H1 (cell line): Measurements from ENCODE around the gene KRT7. TPM values are rescaled to one million over a fixed set of nuclear protein-coding genes. Genes with fewer than 3 reads are reported as not detected.
"Not testable (repeated sequence)": the region's sequence is repeated elsewhere in the genome, so short reads cannot be mapped to it uniquely, and the experiment has no call there.

ENCODE experiments used
- CTCF ChIA-PET: fragments of 300-600 bp; sonication (Branson Sonifier 250); formaldehyde crosslinking; loops from one replicate; lab custom pipeline; 2021; ENCODE audit not compliant: partially characterized antibody; lab: Charles Lee
- POLR2A ChIA-PET: fragments of 300-600 bp; sonication (Branson Sonifier 250); formaldehyde crosslinking; loops from one replicate; lab custom pipeline; 2021; ENCODE audit warnings: inconsistent platforms; ENCODE audit not compliant: partially characterized antibody; lab: Charles Lee
- DNase-seq, 2 experiments: peaks; one replicate each; pipeline versions ENCODE4 v3.0.0 to v3.0.0-alpha.2; 2010 to 2022; ENCODE audit warnings: low spot score in 2 of 2, low read depth in 1 of 2, mixed read lengths in 1 of 2
- FAIRE-seq: peaks from 2 replicates; lab custom pipeline; 2011; peaks lifted over from hg19 to GRCh38; lab: Jason Lieb, UNC
- H2AFZ ChIP-seq: 2 replicates; pipeline ENCODE4 v1.8.1; 2012; ENCODE audit warnings: low read length, inconsistent platforms
- H2AK5ac ChIP-seq: 2 replicates; pipeline ENCODE4 v1.6.1; 2013; ENCODE audit warnings: low read depth, low read length
- H2BK120ac ChIP-seq: replicated peaks from 2 replicates; pipeline ENCODE3; 2013; ENCODE audit warnings: low read depth, low read length, inconsistent platforms
- H2BK12ac ChIP-seq: 2 replicates; pipeline ENCODE4 v1.6.1; 2013; ENCODE audit warnings: low read depth, low read length
- H2BK15ac ChIP-seq: 2 replicates; pipeline ENCODE4 v1.6.1; 2013; ENCODE audit warnings: low read length
- H2BK20ac ChIP-seq: 2 replicates; pipeline ENCODE4 v1.6.1; 2013; ENCODE audit warnings: low read length
- H2BK5ac ChIP-seq: 2 replicates; pipeline ENCODE4 v1.6.1; 2013; ENCODE audit warnings: low read depth, low read length
- H3K14ac ChIP-seq: 2 replicates; pipeline ENCODE4 v1.6.1; 2013; ENCODE audit warnings: inconsistent platforms; ENCODE audit not compliant: insufficient read length
- H3K18ac ChIP-seq: 2 replicates; pipeline ENCODE4 v1.6.1; 2013; ENCODE audit warnings: low read length; ENCODE audit errors: extremely low read depth
- H3K23ac ChIP-seq: 2 replicates; pipeline ENCODE4 v1.6.1; 2013; ENCODE audit warnings: inconsistent platforms; ENCODE audit not compliant: insufficient read length
- H3K23me2 ChIP-seq: 2 replicates; pipeline ENCODE4 v1.6.1; 2013; ENCODE audit warnings: low read depth, low read length
- H3K27ac ChIP-seq: 2 replicates; pipeline ENCODE4 v1.6.1; 2011; ENCODE audit warnings: low read depth, low read length, inconsistent platforms
- H3K27me3 ChIP-seq, 4 experiments: replicated peaks in 1 of 4; 1 replicate in 1 of 4; 2 replicates in 3 of 4; pipeline versions ENCODE4 v1.6.1 to v1.8.1; 2011 to 2013; ENCODE audit warnings: low read length in 3 of 4, mild to moderate bottlenecking in 3 of 4, inconsistent platforms in 2 of 4, mixed read lengths in 2 of 4, moderate library complexity in 1 of 4; ENCODE audit not compliant: control insufficient read depth in 3 of 4, insufficient read depth in 3 of 4; ENCODE audit errors: extremely low read depth in 1 of 4
- H3K36me3 ChIP-seq, 4 experiments: 2 replicates each; pipeline versions ENCODE4 v1.6.1 to v1.8.1; 2011 to 2013; ENCODE audit warnings: mild to moderate bottlenecking in 4 of 4, low read length in 3 of 4, moderate library complexity in 2 of 4, control low read depth in 1 of 4, inconsistent platforms in 1 of 4; ENCODE audit not compliant: insufficient read depth in 4 of 4, control insufficient read depth in 2 of 4
- H3K4ac ChIP-seq: replicated peaks from 2 replicates; pipeline ENCODE3; 2013; ENCODE audit warnings: low read length, low read depth, mixed read lengths, inconsistent platforms; ENCODE audit not compliant: insufficient read length
- H3K4me1 ChIP-seq, 4 experiments: replicated peaks in 1 of 4; 1 replicate in 1 of 4; 2 replicates in 3 of 4; pipeline versions ENCODE4 v1.6.1 to v1.8.1; 2011 to 2013; ENCODE audit warnings: low read length in 3 of 4, inconsistent platforms in 2 of 4, mixed read lengths in 1 of 4; ENCODE audit not compliant: insufficient read depth in 4 of 4, control insufficient read depth in 3 of 4
- H3K4me2 ChIP-seq, 2 experiments: 2 replicates each; pipeline versions ENCODE4 v1.6.1 to v1.8.1; 2011 to 2013; ENCODE audit warnings: low read depth in 2 of 2, low read length in 2 of 2, control low read depth in 1 of 2, inconsistent platforms in 1 of 2, mild to moderate bottlenecking in 1 of 2; ENCODE audit not compliant: insufficient read depth in 1 of 2
- H3K4me3 ChIP-seq, 4 experiments: fragments of 200-600, 300-600 bp in 1 of 4; sonication (generic), shearing (Covaris generic), sonication (Bioruptor Twin) in 1 of 4; 2 replicates each; pipeline versions ENCODE4 v1.5.1 to v1.8.1; 2011 to 2016; ENCODE audit warnings: low read length in 4 of 4, low read depth in 3 of 4, control low read depth in 2 of 4, inconsistent platforms in 2 of 4, mild to moderate bottlenecking in 2 of 4, mixed read lengths in 1 of 4, moderate library complexity in 1 of 4; ENCODE audit not compliant: insufficient read depth in 2 of 4; ENCODE audit errors: extremely low read depth in 1 of 4
- H3K56ac ChIP-seq: replicated peaks from 2 replicates; pipeline ENCODE3; 2013; ENCODE audit warnings: low read depth, mild to moderate bottlenecking, mixed read lengths, low read length, inconsistent platforms; ENCODE audit not compliant: insufficient read length
- H3K79me1 ChIP-seq: 2 replicates; pipeline ENCODE4 v1.6.1; 2013; ENCODE audit warnings: low read depth, low read length, control low read depth
- H3K79me2 ChIP-seq, 2 experiments: 2 replicates each; pipeline versions ENCODE4 v1.6.1 to v1.8.1; 2012 to 2013; ENCODE audit warnings: low read length in 2 of 2, mild to moderate bottlenecking in 2 of 2, inconsistent platforms in 1 of 2; ENCODE audit not compliant: insufficient read depth in 2 of 2, control insufficient read depth in 1 of 2
- H3K9ac ChIP-seq, 4 experiments: replicated peaks in 1 of 4; 1 replicate in 1 of 4; 2 replicates in 3 of 4; pipeline versions ENCODE4 v1.6.1 to v1.8.1; 2011 to 2013; ENCODE audit warnings: low read depth in 3 of 4, low read length in 3 of 4, control low read depth in 2 of 4, mild to moderate bottlenecking in 2 of 4, moderate library complexity in 2 of 4, inconsistent platforms in 1 of 4; ENCODE audit errors: extremely low read depth in 1 of 4
- H3K9me3 ChIP-seq, 2 experiments: 2 replicates each; pipeline versions ENCODE4 v1.6.1 to v1.8.1; 2012 to 2013; ENCODE audit warnings: mild to moderate bottlenecking in 2 of 2, moderate library complexity in 2 of 2, control low read depth in 1 of 2, inconsistent platforms in 1 of 2, low read depth in 1 of 2, low read length in 1 of 2, mixed read lengths in 1 of 2; ENCODE audit not compliant: insufficient read depth in 2 of 2
- H4K20me1 ChIP-seq, 2 experiments: replicated peaks in 1 of 2; 2 replicates each; pipeline versions ENCODE3 to v1.8.1; 2011 to 2013; ENCODE audit warnings: inconsistent platforms in 2 of 2, low read length in 2 of 2, mild to moderate bottlenecking in 1 of 2; ENCODE audit not compliant: insufficient read depth in 2 of 2, control insufficient read depth in 1 of 2
- H4K5ac ChIP-seq: 2 replicates; pipeline ENCODE4 v1.6.1; 2013; ENCODE audit warnings: low read length, low read depth, mixed read lengths, inconsistent platforms; ENCODE audit not compliant: insufficient read length
- H4K8ac ChIP-seq: 2 replicates; pipeline ENCODE4 v1.8.0; 2013; ENCODE audit warnings: mild to moderate bottlenecking, moderate library complexity, low read length, inconsistent platforms; ENCODE audit not compliant: insufficient read depth; ENCODE audit errors: extremely low read depth
- H4K91ac ChIP-seq: replicated peaks from 2 replicates; pipeline ENCODE3; 2013; ENCODE audit warnings: low read length, mixed read lengths, inconsistent platforms; ENCODE audit not compliant: insufficient read length
- RAD21 ChIP-seq, 2 experiments: IDR thresholded peaks in 1 of 2; conservative IDR thresholded peaks in 1 of 2; 2 replicates each; pipeline ENCODE4 v1.6.1; 2011; ENCODE audit warnings: low read depth in 2 of 2, low read length in 2 of 2, improper control_type of control experiment in 1 of 2, inconsistent platforms in 1 of 2, mild to moderate bottlenecking in 1 of 2, moderate library complexity in 1 of 2
- WGBS, 2 experiments: shearing (Covaris generic) in 1 of 2; methylation state at CpG; one replicate each; pipeline versions ENCODE4 v1.1.6 to v1.1.7; 2013 to 2015; ENCODE audit warnings: low lambda C conversion rate in 2 of 2, mixed read lengths in 2 of 2, inconsistent platforms in 1 of 2, low coverage in 1 of 2, missing lambda C conversion rate in 1 of 2; ENCODE audit not compliant: insufficient replicate concordance in 2 of 2, insufficient coverage in 1 of 2, insufficient read length in 1 of 2; ENCODE audit errors: extremely low coverage in 1 of 2, missing lambda C conversion rate in 1 of 2; 5-methylcytosine and 5-hydroxymethylcytosine counted together
- polyA plus RNA-seq, 7 experiments: library from polyadenylated mRNA; depleted of rRNA in 3 of 7; stranded (reverse) in 5 of 7; unstranded in 2 of 7; fragments of >200 nt in 5 of 7; fragments of 200-250 nt in 2 of 7; gene quantifications; 1 replicate in 5 of 7; 2 replicates in 1 of 7; 4 replicates in 1 of 7; pipeline versions ENCODE4 v1.2.1 to v1.2.3, GENCODE V29; 2011 to 2013; ENCODE audit warnings: missing spikeins in 2 of 7, mixed read lengths in 2 of 7
- total RNA-seq: library from RNA; stranded (reverse); fragmentation: NEBNext Ultra II Directional; extraction: Animal tissue kit (Norgen Biotek cat#: 25700); gene quantifications from 2 replicates; pipeline ENCODE4 v1.2.1, GENCODE V29; 2021
- TF ChIP-seq, protein P1 (sequence below), 3 experiments: IDR thresholded peaks; 1 replicate in 2 of 3; 2 replicates in 1 of 3; pipeline versions ENCODE4 v1.5.1 to v1.6.1; 2011; ENCODE audit warnings: low read length in 3 of 3, mild to moderate bottlenecking in 3 of 3, inconsistent platforms in 2 of 3, low read depth in 1 of 3, moderate library complexity in 1 of 3; ENCODE audit not compliant: insufficient read depth in 1 of 3; ENCODE audit errors: control extremely low read depth in 1 of 3

Gene KRT7
- total and polyA plus RNA-seq, 2 of the 8 experiments (the other 6 are each of a cell fraction or from before 2014, with no cell fraction given), result 13.2 to 19.0 TPM

DNA sequence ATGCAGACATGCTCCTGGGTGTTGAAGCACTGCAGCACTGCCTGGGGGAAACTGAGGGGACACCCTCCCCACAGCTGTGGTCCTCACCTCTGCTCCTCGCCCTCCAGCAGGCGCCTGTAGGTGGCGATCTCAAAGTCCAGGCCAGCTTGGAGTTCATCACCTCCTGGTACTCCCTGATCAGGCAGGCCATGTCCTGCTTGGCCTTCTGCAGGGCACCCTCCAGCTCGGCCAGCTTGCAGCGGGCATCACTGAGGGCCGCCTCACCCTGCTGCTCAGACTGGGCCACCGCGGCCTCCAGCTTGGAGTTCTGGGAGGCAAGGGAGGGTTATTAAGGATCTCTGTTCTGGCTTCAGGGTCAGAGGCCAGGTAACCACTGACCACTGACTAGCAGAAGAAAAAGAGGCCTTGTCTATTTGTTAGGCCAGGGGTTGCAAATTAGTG is 19.2 kb downstream of the KRT7 start:
- not testable (repeated sequence) for H3K4ac ChIP-seq, H3K56ac ChIP-seq, H2AK5ac ChIP-seq, H3K27ac ChIP-seq, H4K20me1 ChIP-seq, H3K23ac ChIP-seq, H2BK15ac ChIP-seq, H2BK20ac ChIP-seq, H3K9ac ChIP-seq, H3K79me1 ChIP-seq, H3K23me2 ChIP-seq, H4K5ac ChIP-seq, H3K4me3 ChIP-seq, H4K8ac ChIP-seq, H3K79me2 ChIP-seq, H2BK120ac ChIP-seq, H4K91ac ChIP-seq, H3K4me2 ChIP-seq, FAIRE-seq, H3K14ac ChIP-seq, H2BK12ac ChIP-seq, H3K36me3 ChIP-seq, H2AFZ ChIP-seq, H3K18ac ChIP-seq, H2BK5ac ChIP-seq, H3K9me3 ChIP-seq
- peak in 1 of 2 experiments; percentile 33; a peak in 2 of 4 replicates for TF ChIP-seq RAD21 (IDR thresholded peaks at IDR 0.05 in 1 of 2, conservative IDR thresholded peaks at IDR 0.05 in 1 of 2; ENCODE audit: low read depth in 2 of 2, low read length in 2 of 2)
- TF ChIP-seq, protein P1, sequence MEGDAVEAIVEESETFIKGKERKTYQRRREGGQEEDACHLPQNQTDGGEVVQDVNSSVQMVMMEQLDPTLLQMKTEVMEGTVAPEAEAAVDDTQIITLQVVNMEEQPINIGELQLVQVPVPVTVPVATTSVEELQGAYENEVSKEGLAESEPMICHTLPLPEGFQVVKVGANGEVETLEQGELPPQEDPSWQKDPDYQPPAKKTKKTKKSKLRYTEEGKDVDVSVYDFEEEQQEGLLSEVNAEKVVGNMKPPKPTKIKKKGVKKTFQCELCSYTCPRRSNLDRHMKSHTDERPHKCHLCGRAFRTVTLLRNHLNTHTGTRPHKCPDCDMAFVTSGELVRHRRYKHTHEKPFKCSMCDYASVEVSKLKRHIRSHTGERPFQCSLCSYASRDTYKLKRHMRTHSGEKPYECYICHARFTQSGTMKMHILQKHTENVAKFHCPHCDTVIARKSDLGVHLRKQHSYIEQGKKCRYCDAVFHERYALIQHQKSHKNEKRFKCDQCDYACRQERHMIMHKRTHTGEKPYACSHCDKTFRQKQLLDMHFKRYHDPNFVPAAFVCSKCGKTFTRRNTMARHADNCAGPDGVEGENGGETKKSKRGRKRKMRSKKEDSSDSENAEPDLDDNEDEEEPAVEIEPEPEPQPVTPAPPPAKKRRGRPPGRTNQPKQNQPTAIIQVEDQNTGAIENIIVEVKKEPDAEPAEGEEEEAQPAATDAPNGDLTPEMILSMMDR (IDR thresholded peaks at IDR 0.05; ENCODE audit: control extremely low read depth in 1 of 3, insufficient read depth in 1 of 3, low read depth in 1 of 3, low read length in 3 of 3), result peak; percentile 58 to 68 (median 66)
- WGBS, 2 experiments, result 68% methylated on average over 8 of the region's 8 CpGs; no CpG with 5 or more reads in 1 of the 2 experiments
- peak in 1 of 2 experiments; percentile 72 for DNase-seq
- peaks cover 0 to 11% (median 3%) of the 10 kb centered on the region in 4 experiments; a peak in 5 of 7 replicates for H3K4me1 ChIP-seq
- peaks cover 7 to 45% (median 35%) of the 10 kb centered on the region in 4 experiments for H3K27me3 ChIP-seq
- ChIA-PET CTCF (interaction anchor here (0.5 to 14.6 kb wide), 28 partner anchors 13 to 1058 kb away, joined by 3 to 151 read pairs (median 7); partner anchors contain the start of genes KRT7 and KRT86), POLR2A (interaction anchor here (2.3 kb wide), 1 partner anchor 11 kb away, joined by 7 read pairs; no protein-coding TSS in a partner anchor)
